GM12878 (cell line): ENCODE results near the gene AFF2. TPM values are rescaled to one million over a fixed set of nuclear protein-coding genes. Genes with fewer than 3 reads are reported as not detected.

Source experiments
- ATAC-seq: fragments of 200-7000 bp; cut with Tn5 transposase; 3 replicates; pipeline ENCODE4 v1.9.1; 2020; ENCODE audit warnings: mild to moderate bottlenecking, moderate library complexity
- BruUV-seq: library from RNA; stranded (reverse); fragments of 400-500 nt; replicated peaks from 2 replicates; lab custom pipeline; 2021; lab: Mats Ljungman, UMichigan
- CTCF ChIA-PET: fragments of 300-600 bp; sonication (Branson Sonifier 250); formaldehyde crosslinking; extraction: SDS; loops from one replicate; lab custom pipeline; 2021; ENCODE audit warnings: inconsistent platforms; lab: Yijun Ruan, JAX
- POLR2A ChIA-PET: fragments of 350-600 bp; formaldehyde crosslinking; extraction: SDS; loops from one replicate; lab custom pipeline; 2021; ENCODE audit warnings: inconsistent platforms; lab: Charles Lee
- RAD21 ChIA-PET: fragments of 300-600 bp; sonication (Branson Sonifier 250); formaldehyde crosslinking; loops from one replicate; lab custom pipeline; 2023; ENCODE audit warnings: antibody characterized with exemption; ENCODE audit not compliant: unreplicated experiment; lab: Charles Lee
- SMC1A ChIA-PET: fragments of 300-600 bp; sonication (Branson Sonifier 250); formaldehyde crosslinking; loops from one replicate; lab custom pipeline; 2023; ENCODE audit not compliant: unreplicated experiment, uncharacterized antibody; lab: Charles Lee
- DNase-seq: peaks from one replicate; pipeline ENCODE4 v3.0.0-alpha.2; 2011; ENCODE audit warnings: low read depth, low spot score
- FAIRE-seq: peaks from 3 replicates; lab custom pipeline; 2011; peaks lifted over from hg19 to GRCh38; lab: Jason Lieb, UNC
- H2AFZ ChIP-seq: 2 replicates; pipeline ENCODE4 v1.6.0; 2011; ENCODE audit warnings: low read depth, low read length, control low read depth; ENCODE audit not compliant: control insufficient read depth
- H3K27ac ChIP-seq: 2 replicates; pipeline ENCODE4 v1.5.1; 2011; ENCODE audit warnings: control low read depth; ENCODE audit not compliant: control insufficient read depth, insufficient read depth
- H3K27me3 ChIP-seq, 2 experiments: replicated peaks in 1 of 2; 2 replicates each; pipeline versions ENCODE4 v1.6.0 to v1.6.1; 2011; ENCODE audit warnings: low read length in 1 of 2; ENCODE audit not compliant: control insufficient read depth in 2 of 2, insufficient read depth in 2 of 2
- H3K36me3 ChIP-seq, 2 experiments: 2 replicates each; pipeline ENCODE4 v1.5.1; 2011; ENCODE audit warnings: low read length in 1 of 2; ENCODE audit not compliant: control insufficient read depth in 2 of 2, insufficient read depth in 2 of 2
- H3K4me1 ChIP-seq: 2 replicates; pipeline ENCODE4 v1.6.1; 2011; ENCODE audit warnings: mild to moderate bottlenecking, low read length, moderate library complexity, mixed read lengths; ENCODE audit not compliant: control insufficient read depth, insufficient read depth
- H3K4me2 ChIP-seq: 2 replicates; pipeline ENCODE4 v1.6.0; 2011; ENCODE audit warnings: control low read depth; ENCODE audit not compliant: control insufficient read depth, insufficient read depth
- H3K4me3 ChIP-seq: fragments of 200-600 bp; sonication (generic); 2 replicates; pipeline ENCODE4 v1.5.1; 2016
- H3K79me2 ChIP-seq: 2 replicates; pipeline ENCODE4 v1.6.0; 2011; ENCODE audit warnings: low read length; ENCODE audit not compliant: control insufficient read depth, insufficient read depth
- H3K9ac ChIP-seq: 2 replicates; pipeline ENCODE4 v1.8.0; 2011; ENCODE audit warnings: low read length, control low read depth, mixed read lengths; ENCODE audit not compliant: control insufficient read depth, insufficient read depth
- H3K9me3 ChIP-seq: replicated peaks from 3 replicates; pipeline ENCODE4 v1.5.1; 2011; ENCODE audit warnings: mild to moderate bottlenecking, low read length; ENCODE audit not compliant: control insufficient read depth, insufficient read depth
- H4K20me1 ChIP-seq: 2 replicates; pipeline ENCODE4 v1.6.0; 2011; ENCODE audit not compliant: control insufficient read depth, insufficient read depth
- BACH1 ChIP-seq: fragments of 450-650 bp; IDR thresholded peaks from 2 replicates; pipeline ENCODE4 v1.6.1; 2017; ENCODE audit warnings: mild to moderate bottlenecking, borderline replicate concordance
- CHD1 ChIP-seq: IDR thresholded peaks from 2 replicates; pipeline ENCODE4 v1.6.1; 2012; ENCODE audit warnings: low read depth, low read length, improper control_type of control experiment
- CHD4 ChIP-seq: fragments of 200-600 bp; sonication (generic); IDR thresholded peaks from 2 replicates; pipeline ENCODE4 v1.6.1; 2016; ENCODE audit warnings: mild to moderate bottlenecking
- KLF5 ChIP-seq: fragments of 450-650 bp; IDR thresholded peaks from 2 replicates; pipeline ENCODE4 v1.6.1; 2014; ENCODE audit warnings: mild to moderate bottlenecking; ENCODE audit not compliant: partially characterized antibody
- NBN ChIP-seq: fragments of 450-650 bp; IDR thresholded peaks from 2 replicates; pipeline ENCODE4 v1.6.1; 2016
- POLR2AphosphoS2 ChIP-seq: IDR thresholded peaks from 2 replicates; pipeline ENCODE4 v1.6.1; 2011; ENCODE audit warnings: low read depth, mild to moderate bottlenecking, low read length, improper control_type of control experiment, moderate library complexity
- PRDM15 ChIP-seq: fragments of 450-650 bp; formaldehyde crosslinking; IDR thresholded peaks from 2 replicates; pipeline ENCODE4 v1.4.0; 2020; ENCODE audit warnings: mild to moderate bottlenecking, moderate library complexity
- RCOR1 ChIP-seq: conservative IDR thresholded peaks from 2 replicates; pipeline ENCODE4 v1.6.1; 2012; ENCODE audit warnings: low read depth, low read length, improper control_type of control experiment
- STAT1 ChIP-seq: fragments of 450-650 bp; conservative IDR thresholded peaks from 2 replicates; pipeline ENCODE4 v1.6.1; 2014; ENCODE audit warnings: antibody characterized with exemption, mild to moderate bottlenecking
- ZBTB33 ChIP-seq: fragments of 450-650 bp; IDR thresholded peaks from 2 replicates; pipeline ENCODE4 v1.6.1; 2017; ENCODE audit warnings: mild to moderate bottlenecking
- ZNF687 ChIP-seq: fragments of 450-650 bp; IDR thresholded peaks from 2 replicates; pipeline ENCODE4 v1.6.1; 2017; ENCODE audit warnings: mild to moderate bottlenecking, moderate library complexity
- WGBS: methylation state at CpG from one replicate; pipeline ENCODE4 v1.1.6; 2016; ENCODE audit warnings: low lambda C conversion rate; ENCODE audit not compliant: insufficient replicate concordance, insufficient coverage; ENCODE audit errors: missing lambda C conversion rate; 5-methylcytosine and 5-hydroxymethylcytosine counted together
- in situ Hi-C: fragments of 300-500 bp; cut with MboI; formaldehyde crosslinking; loops from 9 replicates; pipeline ENCODE4 v1.14.3; 2018; ENCODE audit warnings: mixed read lengths
- intact Hi-C: fragments of 100-400 bp; cut with micrococcal nuclease; formaldehyde crosslinking; loops from one replicate; pipeline ENCODE4 v1.14.2; 2022; ENCODE audit not compliant: unreplicated experiment
- polyA plus RNA-seq, 11 experiments: library from polyadenylated mRNA; depleted of rRNA in 4 of 11; unstranded in 6 of 11; stranded (reverse) in 5 of 11; fragments of >200 nt; fragmentation: Nextera tagmentation in 4 of 11; fragmentation: Illumina TruSeq in 1 of 11; extraction: Ambion mirVana in 4 of 11; extraction: Trizol in 1 of 11; gene quantifications; 1 replicate in 1 of 11; 2 replicates in 10 of 11; pipeline versions ENCODE4 v1.2.1 to v1.2.3, GENCODE V29; 2011 to 2016; ENCODE audit warnings: inconsistent platforms in 2 of 11, missing spikeins in 2 of 11, low read depth in 1 of 11
- total RNA-seq, 4 experiments: library from RNA; depleted of rRNA in 3 of 4; stranded (reverse); fragments of >200 nt in 3 of 4; fragmentation: Illumina TruSeq in 1 of 4; extraction: Trizol in 1 of 4; gene quantifications; 2 replicates each; pipeline versions ENCODE4 v1.2.1 to v1.2.3, GENCODE V29; 2013 to 2021

AFF2 gene
- total and polyA plus RNA-seq, 10 of the 15 experiments (the other 5 are each of a cell fraction or from before 2014, with no cell fraction given), result under 0.01 to 0.03 TPM; not detected in 8

- no peak overlapping the region for H3K4me3 ChIP-seq
- RAD21 ChIA-PET, result no interaction called here
- peaks cover 0 to 3% of the 10 kb centered on the region in 2 experiments; a peak in 2 of 4 replicates for H3K27me3 ChIP-seq
- intact Hi-C loops, result no loop called here
- SMC1A ChIA-PET, result interaction anchor here (1.1 kb wide), 1 partner anchor 12 kb away, joined by 3 read pairs; no protein-coding TSS in a partner anchor
- H3K79me2 ChIP-seq, result no peaks in the 10 kb centered on the region
- H3K9ac ChIP-seq, result no peak overlapping the region
- H4K20me1 ChIP-seq, result no peaks in the 10 kb centered on the region
- no peak for TF ChIP-seq BACH1
- TF ChIP-seq KLF5, result no peak
- no peak for TF ChIP-seq PRDM15
- no peak for TF ChIP-seq POLR2AphosphoS2
- no peak for TF ChIP-seq RCOR1
- no peak for TF ChIP-seq NBN
- TF ChIP-seq CHD1, result no peak
- no peak for TF ChIP-seq ZBTB33
- no peak for TF ChIP-seq CHD4
- no peak for TF ChIP-seq ZNF687
- TF ChIP-seq STAT1, result no peak
- TF ChIP-seq, all 136 proteins: peak for 0
- no peak for ATAC-seq
- H3K36me3 ChIP-seq, result no peaks in the 10 kb centered on the region
- H3K4me2 ChIP-seq, result no peak overlapping the region
- BruUV-seq, result no TSS peak
- no peak overlapping the region for H2AFZ ChIP-seq
- H3K9me3 ChIP-seq, result no peaks in the 10 kb centered on the region; the same call in 2 of the 3 replicates
- H3K27ac ChIP-seq, result no peak overlapping the region
- ChIA-PET CTCF (no interaction called here), POLR2A (no interaction called here)
- WGBS, result 58% methylated on average over 3 of the region's 3 CpGs
- in situ Hi-C loops, result no loop called here
- no peak for DNase-seq
- no peak for FAIRE-seq
- H3K4me1 ChIP-seq, result no peaks in the 10 kb centered on the region
These were observed 2.4 kb upstream of the AFF2 start for GRCh38 chrX:148498067-148498466.
